Activated CD4-positive, alpha-beta memory T cell treated with anti-CD3 and anti-CD28 coated beads, Interleukin-2, amount 10 ng/mL, durations not matched to agents 7 days and 5 days (primary cell): ENCODE results near the gene CIROP. TPM values are rescaled to one million over a fixed set of nuclear protein-coding genes. Genes with fewer than 3 reads are reported as not detected.
A peak's percentile ranks its signal among the peaks of the same experiment; 100 is the strongest.

Experiments used
- CTCF ChIA-PET: fragments of 350-600 bp; sonication (Branson Sonifier 250); formaldehyde crosslinking; loops from one replicate; lab custom pipeline; 2021; ENCODE audit warnings: antibody characterized with exemption, inconsistent platforms; lab: Charles Lee
- POLR2A ChIA-PET: fragments of 350-600 bp; sonication (Branson Sonifier 250); formaldehyde crosslinking; loops from one replicate; lab custom pipeline; 2021; ENCODE audit warnings: antibody characterized with exemption; lab: Charles Lee
- DNase-seq: peaks from one replicate; pipeline ENCODE4 v3.0.0-alpha.2; 2020
- H3K27ac Mint-ChIP-seq: one replicate; pipeline ENCODE4 v1.8.0; 2021; ENCODE audit warnings: mild to moderate bottlenecking, mixed read lengths
- H3K27me3 Mint-ChIP-seq: one replicate; pipeline ENCODE4 v1.8.0; 2021; ENCODE audit warnings: mixed read lengths
- H3K36me3 Mint-ChIP-seq: one replicate; pipeline ENCODE4 v1.8.0; 2021; ENCODE audit warnings: low read depth, mixed read lengths
- H3K4me1 Mint-ChIP-seq: one replicate; pipeline ENCODE4 v1.8.0; 2021; ENCODE audit warnings: mixed read lengths
- H3K4me3 Mint-ChIP-seq: one replicate; pipeline ENCODE4 v1.8.0; 2021; ENCODE audit warnings: mild to moderate bottlenecking, mixed read lengths
- H3K9me3 Mint-ChIP-seq: one replicate; pipeline ENCODE4 v1.8.0; 2021; ENCODE audit warnings: mixed read lengths
- total RNA-seq, 2 experiments: library from RNA; stranded (reverse); gene quantifications; one replicate each; pipeline ENCODE4 v1.2.3, GENCODE V29; 2021

Gene CIROP
- total RNA-seq, 2 experiments from 2014 or later = not detected

- DNase-seq = no peak
- Mint-ChIP-seq H3K4me1 (peaks cover 31% of the 10 kb centered on the region), H3K4me3 (no peak overlapping the region), H3K27me3 (no peaks in the 10 kb centered on the region), H3K36me3 (peaks cover 71% of the 10 kb centered on the region), H3K9me3 (no peaks in the 10 kb centered on the region), H3K27ac (no peak overlapping the region)
- CTCF ChIA-PET = interaction anchor here (1.0 to 2.2 kb wide), 5 partner anchors 8 to 254 kb away, joined by 3 to 42 read pairs (median 8); partner anchors contain the start of genes CDH24 and PABPN1
- POLR2A ChIA-PET = interaction anchor here (1.7 kb wide), 1 partner anchor 60 kb away, joined by 4 read pairs; no protein-coding TSS in a partner anchor
These were observed 37.7 kb downstream of the CIROP start for GRCh38 chr14:23066855-23067744.

- Mint-ChIP-seq H3K27ac (no peak overlapping the region), H3K36me3 (peaks cover 67% of the 10 kb centered on the region), H3K4me1 (peaks cover 23% of the 10 kb centered on the region), H3K27me3 (no peaks in the 10 kb centered on the region), H3K4me3 (no peak overlapping the region), H3K9me3 (no peaks in the 10 kb centered on the region)
- CTCF ChIA-PET = interaction anchor here (0.9 to 1.7 kb wide), 3 partner anchors 8 to 80 kb away, joined by 3 to 8 read pairs (median 3); no protein-coding TSS in a partner anchor
- POLR2A ChIA-PET = no interaction called here
- DNase-seq = no peak
These were observed 38.4 kb downstream of the CIROP start for GRCh38 chr14:23066368-23066767.

GRCh38 chr14:23063601-23064000, 41.2 kb downstream of the CIROP start:
- peak; percentile 9 for DNase-seq
- H3K4me3 Mint-ChIP-seq = no peak overlapping the region
- peaks cover 4% of the 10 kb centered on the region for H3K4me1 Mint-ChIP-seq
- H3K9me3 Mint-ChIP-seq = no peaks in the 10 kb centered on the region
- POLR2A ChIA-PET = interaction anchor here (2.0 to 2.8 kb wide), 2 partner anchors 8 to 57 kb away, joined by 7 to 15 read pairs; no protein-coding TSS in a partner anchor
- no peaks in the 10 kb centered on the region for H3K27me3 Mint-ChIP-seq
- no peak overlapping the region for H3K27ac Mint-ChIP-seq
- CTCF ChIA-PET = interaction anchor here (1.4 to 12.5 kb wide), 3 partner anchors 8 to 78 kb away, joined by 6 to 332 read pairs (median 71); partner anchors contain the start of gene AJUBA
- peaks cover 79% of the 10 kb centered on the region for H3K36me3 Mint-ChIP-seq

- H3K4me3 Mint-ChIP-seq = no peak overlapping the region
- CTCF ChIA-PET = interaction anchor here (0.7 to 12.5 kb wide), 7 partner anchors 10 to 498 kb away, joined by 3 to 332 read pairs (median 6); partner anchors contain the start of gene AJUBA
- POLR2A ChIA-PET = interaction anchor here (0.9 to 2.8 kb wide), 4 partner anchors 10 to 76 kb away, joined by 3 to 15 read pairs (median 8); partner anchors contain the start of gene ACIN1
- peaks cover 9% of the 10 kb centered on the region for H3K4me1 Mint-ChIP-seq
- no peak overlapping the region for H3K27ac Mint-ChIP-seq
- peaks cover 73% of the 10 kb centered on the region for H3K36me3 Mint-ChIP-seq
- DNase-seq = no peak
- H3K27me3 Mint-ChIP-seq = peaks cover under 1% of the 10 kb centered on the region
- no peaks in the 10 kb centered on the region for H3K9me3 Mint-ChIP-seq
These were observed 42.8 kb downstream of the CIROP start for GRCh38 chr14:23062002-23062401.

- no peak for DNase-seq
- peaks cover 17% of the 10 kb centered on the region for H3K4me1 Mint-ChIP-seq
- no peak overlapping the region for H3K27ac Mint-ChIP-seq
- no peaks in the 10 kb centered on the region for H3K9me3 Mint-ChIP-seq
- ChIA-PET CTCF (interaction anchor here (0.6 to 12.5 kb wide), 10 partner anchors 8 to 489 kb away, joined by 3 to 332 read pairs (median 8); partner anchors contain the start of genes ACIN1 and AJUBA), POLR2A (interaction anchor here (2.5 to 3.6 kb wide), 3 partner anchors 11 to 75 kb away, joined by 8 to 37 read pairs (median 15); no protein-coding TSS in a partner anchor)
- no peak overlapping the region for H3K4me3 Mint-ChIP-seq
- H3K36me3 Mint-ChIP-seq = peaks cover 60% of the 10 kb centered on the region
- H3K27me3 Mint-ChIP-seq = peaks cover 8% of the 10 kb centered on the region
These were observed 44.1 kb downstream of the CIROP start for GRCh38 chr14:23060536-23061260.

- Mint-ChIP-seq H3K4me1 (peaks cover 17% of the 10 kb centered on the region), H3K9me3 (no peaks in the 10 kb centered on the region), H3K36me3 (peaks cover 47% of the 10 kb centered on the region), H3K27ac (no peak overlapping the region), H3K27me3 (peaks cover 8% of the 10 kb centered on the region), H3K4me3 (no peak overlapping the region)
- POLR2A ChIA-PET = interaction anchor here (0.6 to 3.6 kb wide), 14 partner anchors 10 to 140 kb away, joined by 3 to 37 read pairs (median 8); partner anchors contain the start of genes ACIN1, AJUBA, C14orf119 and HAUS4
- no peak for DNase-seq
- CTCF ChIA-PET = interaction anchor here (0.6 to 12.5 kb wide), 33 partner anchors 8 to 837 kb away, joined by 3 to 332 read pairs (median 5); partner anchors contain the start of genes ACIN1, AJUBA, C14orf119 and HAUS4
These were observed 45.9 kb downstream of the CIROP start for GRCh38 chr14:23058654-23059504.

GRCh38 chr14:23057757-23058653, 46.8 kb downstream of the CIROP start:
- POLR2A ChIA-PET = interaction anchor here (0.8 to 3.6 kb wide), 16 partner anchors 11 to 139 kb away, joined by 3 to 37 read pairs (median 6); partner anchors contain the start of genes ACIN1, AJUBA, C14orf119 and HAUS4
- CTCF ChIA-PET = interaction anchor here (0.6 to 12.5 kb wide), 39 partner anchors 9 to 1140 kb away, joined by 3 to 332 read pairs (median 4); partner anchors contain the start of genes ACIN1, AJUBA, C14orf119 and HAUS4
- Mint-ChIP-seq H3K4me3 (peak overlapping the region; percentile 77), H3K36me3 (peaks cover 39% of the 10 kb centered on the region), H3K27ac (peak overlapping the region; percentile 58), H3K27me3 (peaks cover 8% of the 10 kb centered on the region), H3K4me1 (peaks cover 17% of the 10 kb centered on the region), H3K9me3 (no peaks in the 10 kb centered on the region)
- DNase-seq = peak; percentile 89

- H3K4me1 Mint-ChIP-seq = peaks cover 17% of the 10 kb centered on the region
- peak within 1 kb of the TSS; percentile 58 for H3K27ac Mint-ChIP-seq
- POLR2A ChIA-PET = interaction anchor here (0.8 to 3.6 kb wide), 17 partner anchors 12 to 138 kb away, joined by 3 to 37 read pairs (median 6); partner anchors contain the start of genes ACIN1, AJUBA, C14orf119 and HAUS4
- H3K27me3 Mint-ChIP-seq = peaks cover 8% of the 10 kb centered on the region
- CTCF ChIA-PET = interaction anchor here (0.6 to 12.5 kb wide), 43 partner anchors 9 to 1141 kb away, joined by 3 to 332 read pairs (median 5); partner anchors contain the start of genes ACIN1, AJUBA, C14orf119 and HAUS4
- H3K4me3 Mint-ChIP-seq = peak within 1 kb of the TSS; percentile 77
- peak; percentile 76 for DNase-seq
- H3K9me3 Mint-ChIP-seq = no peaks in the 10 kb centered on the region
- peaks cover 30% of the 10 kb centered on the region for H3K36me3 Mint-ChIP-seq
These were observed 47.6 kb downstream of the CIROP start, which contains the start of gene CDH24 for GRCh38 chr14:23056956-23057756. Gene CDH24, minus strand, starts transcription at chr14:23057520. Its CDS starts 1,787 bp downstream, at chr14:23055733.

- ChIA-PET POLR2A (interaction anchor here (1.3 kb wide), 1 partner anchor 50 kb away, joined by 3 read pairs; no protein-coding TSS in a partner anchor), CTCF (interaction anchor here (0.6 to 12.5 kb wide), 12 partner anchors 13 to 503 kb away, joined by 3 to 332 read pairs (median 7); partner anchors contain the start of genes AJUBA and PSMB11)
- no peak overlapping the region for H3K27ac Mint-ChIP-seq
- peaks cover 8% of the 10 kb centered on the region for H3K27me3 Mint-ChIP-seq
- DNase-seq = peak; percentile 71
- H3K9me3 Mint-ChIP-seq = no peaks in the 10 kb centered on the region
- peak overlapping the region; percentile 71 for H3K4me3 Mint-ChIP-seq
- peaks cover 17% of the 10 kb centered on the region for H3K4me1 Mint-ChIP-seq
- H3K36me3 Mint-ChIP-seq = peaks cover 27% of the 10 kb centered on the region
These were observed 48.4 kb downstream of the CIROP start for GRCh38 chr14:23056145-23056955.
